Measurements from ENCODE around the gene CSNK2A1. TPM values are rescaled to one million over a fixed set of nuclear protein-coding genes. Genes with fewer than 3 reads are reported as not detected.

Gene CSNK2A1
- total and polyA plus RNA-seq, 2 donors (not counting 3 experiments of a cell fraction or from before 2014, with no cell fraction given) = 68.4 to 142 TPM

- Histone ChIP-seq H3K4me1 (ENCODE audit: control insufficient read depth, extremely low read depth, insufficient read depth, low read length) (no peaks in the 10 kb centered on the region), H3K9ac (replicated peaks; ENCODE audit: extremely low read depth, insufficient read depth, low read length) (no peak overlapping the region), H3K36me3 (ENCODE audit: control insufficient read depth in 2 of 2, extremely low read depth in 1 of 2, insufficient read depth in 2 of 2, low read length in 2 of 2) (peaks cover 0 to 21% of the 10 kb centered on the region in 2 experiments), H3K27me3 (ENCODE audit: control insufficient read depth in 2 of 2, insufficient read depth in 2 of 2, low read length in 2 of 2) (no peaks in the 10 kb centered on the region), H3K9me3 (replicated peaks; ENCODE audit: control insufficient read depth, insufficient read depth, low read length) (no peaks in the 10 kb centered on the region), H2AFZ (ENCODE audit: low read depth, low read length) (no peak overlapping the region), H3K4me3 (replicated peaks in 1 of 3; ENCODE audit: insufficient read depth in 1 of 3, low read depth in 1 of 3, low read length in 3 of 3) (no peak overlapping the region), H3K79me2 (ENCODE audit: control insufficient read depth, insufficient read depth, low read length) (no peaks in the 10 kb centered on the region), H3K9me1 (replicated peaks; ENCODE audit: control insufficient read depth, extremely low read depth, insufficient read depth, low read length) (no peaks in the 10 kb centered on the region), H3K27ac (ENCODE audit: insufficient read depth, low read depth, low read length) (no peak overlapping the region), H4K20me1 (replicated peaks; ENCODE audit: control insufficient read depth, extremely low read depth, insufficient read depth, low read length) (no peaks in the 10 kb centered on the region), H3K4me2 (ENCODE audit: insufficient read depth, low read length) (no peak overlapping the region)
- no peak for FAIRE-seq
- TF ChIP-seq EZH2 (IDR thresholded peaks at IDR 0.05; ENCODE audit: borderline replicate concordance, low read depth, low read length, severe bottlenecking) (no peak), CTCF (IDR thresholded peaks at IDR 0.05; ENCODE audit: extremely low read depth in 1 of 2, insufficient read depth in 1 of 2, low read depth in 1 of 2, low read length in 2 of 2) (no peak), JUN (IDR thresholded peaks at IDR 0.05; ENCODE audit: borderline replicate concordance, insufficient read depth, insufficient read length, low read depth) (no peak), MYC (IDR thresholded peaks at IDR 0.05; ENCODE audit: low read depth, low read length) (no peak), MAX (IDR thresholded peaks at IDR 0.05; ENCODE audit: insufficient read depth, insufficient read length) (no peak), FOS (IDR thresholded peaks at IDR 0.05; ENCODE audit: borderline replicate concordance, insufficient read depth, low read length) (no peak), GATA2 (IDR thresholded peaks at IDR 0.05; ENCODE audit: insufficient read depth, insufficient read length, low read depth, low read length) (no peak), POLR2AphosphoS5 (IDR thresholded peaks at IDR 0.05; ENCODE audit: insufficient read depth, low read depth, low read length) (no peak), POLR2A (IDR thresholded peaks at IDR 0.05; ENCODE audit: low read depth, low read length) (no peak)
- intact Hi-C loops (cut with micrococcal nuclease) (no loop called here), dilution Hi-C loops (cut with MboI; ENCODE audit: extremely low pct_ligation_motif_present, low sequenced_read_pairs) (no loop called here)
- ChIA-PET POLR2A (no interaction called here), CTCF (interaction anchor here (0.8 to 1.0 kb wide), 2 partner anchors 11 to 18 kb away, joined by 5 read pairs; no protein-coding TSS in a partner anchor)
- BruUV-seq (replicated peaks) = no TSS peak
- no peak for DNase-seq (ENCODE audit: low read depth, low spot score)
Observed at GRCh38 chr20:427401-427800, 116.2 kb downstream of the CSNK2A1 start.

Measured in endothelial cell of umbilical vein (primary cell).